Activated CD4-positive, alpha-beta T cell treated with anti-CD3 and anti-CD28 coated beads for 48 hours (primary cell): Measurements from ENCODE around the gene KCNJ10.

Source experiments
- DNase-seq: peaks from one replicate; pipeline ENCODE4 v3.0.0-alpha.2; 2020

KCNJ10 gene

DNA sequence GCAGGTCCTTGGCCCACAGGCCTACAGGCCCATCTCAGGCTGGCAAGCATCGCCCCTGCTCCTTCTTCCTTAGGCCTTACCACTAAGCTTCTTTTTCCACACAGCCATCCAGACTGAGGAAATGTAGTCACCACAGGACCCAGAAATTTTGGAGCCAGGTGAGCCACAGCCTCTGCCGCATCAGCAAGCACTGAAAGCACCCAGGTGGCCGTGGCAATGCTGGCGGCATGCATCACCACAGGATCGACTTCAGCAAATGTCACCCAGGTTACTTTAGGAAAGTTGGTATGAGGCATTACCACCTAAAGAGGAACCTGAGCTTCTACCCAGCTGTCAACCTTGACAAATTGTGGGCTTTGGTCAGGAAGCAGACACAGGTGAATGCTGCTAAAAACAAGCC is 49.8 kb downstream of the KCNJ10 start:
- DNase-seq, result no peak

DNA sequence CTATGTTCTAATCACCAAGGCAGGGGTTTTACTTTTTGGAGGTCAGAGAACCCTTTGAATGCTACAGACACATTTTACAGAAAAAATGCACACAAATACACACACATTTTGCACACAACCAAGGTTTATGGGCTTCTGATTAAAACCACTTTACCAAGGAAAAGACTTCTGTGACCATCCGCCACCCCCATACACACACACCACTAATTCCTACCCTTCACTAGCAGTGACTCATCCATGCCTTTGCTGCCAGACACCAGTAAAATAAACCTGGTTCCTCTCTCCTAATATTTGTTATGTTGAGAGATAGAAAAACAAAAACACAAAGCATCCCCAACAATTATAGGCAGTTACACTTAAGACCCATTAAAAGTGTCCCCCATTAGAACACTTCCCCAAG is 51.1 kb downstream of the KCNJ10 start:
- DNase-seq, result peak; percentile 23

DNA sequence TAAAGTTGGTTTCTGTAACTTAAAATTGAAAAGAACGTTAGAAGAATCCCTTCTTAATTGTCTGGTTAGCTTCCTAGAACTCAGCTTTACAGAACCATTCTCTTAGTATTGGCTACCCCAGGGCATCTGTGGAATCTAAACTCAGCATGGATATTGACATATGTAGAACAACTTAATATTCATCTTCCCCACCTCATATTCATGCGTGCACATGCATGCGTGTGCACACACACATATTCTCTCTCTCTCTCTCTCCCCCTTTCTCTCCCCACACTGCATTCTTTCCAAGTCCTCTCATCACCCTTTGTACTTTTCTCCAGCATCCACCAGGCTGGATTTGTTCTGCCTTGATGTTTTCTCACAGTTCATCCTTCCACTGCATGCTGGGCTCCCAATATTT is 51.6 kb downstream of the KCNJ10 start:
- DNase-seq, result no peak

DNA sequence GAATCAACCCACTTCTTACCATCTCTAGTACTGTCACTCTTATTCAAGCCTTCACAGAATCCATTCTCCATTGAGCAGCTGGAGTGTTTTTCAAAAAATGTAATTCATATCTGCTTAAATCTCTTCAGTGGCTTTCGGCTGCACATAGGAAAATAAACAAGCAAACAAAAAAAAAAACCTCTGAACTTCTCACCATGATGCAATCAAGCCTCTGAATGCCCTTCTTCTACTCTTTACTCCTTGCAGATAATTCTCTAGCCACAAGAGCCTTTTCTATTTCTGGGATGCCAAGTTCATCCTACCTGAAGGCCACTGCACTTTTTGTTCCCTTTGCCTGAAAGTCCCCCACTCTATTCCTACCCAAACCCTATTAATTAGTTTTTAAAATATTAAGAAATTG is 52.4 kb downstream of the KCNJ10 start:
- no peak for DNase-seq

DNA sequence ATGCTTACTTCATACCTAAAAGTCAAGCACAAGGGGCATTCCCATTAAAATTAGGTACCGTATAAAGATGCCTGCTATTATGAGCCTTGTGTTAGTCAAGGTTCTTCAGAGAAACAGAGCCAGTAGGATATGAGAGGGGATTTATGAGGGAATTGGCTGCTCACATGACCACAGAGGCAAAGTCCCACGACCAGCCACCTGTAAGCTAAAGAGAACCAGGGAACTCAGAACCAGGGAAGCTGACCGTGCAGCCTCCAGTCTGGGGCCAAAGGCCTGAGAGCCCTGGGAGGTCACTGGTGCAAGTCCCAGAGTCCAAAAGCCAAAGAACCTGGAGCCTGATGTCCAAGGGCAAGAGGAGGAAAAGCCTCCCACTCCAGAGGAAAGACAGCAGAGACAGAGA is 58.2 kb downstream of the KCNJ10 start:
- no peak for DNase-seq

DNA sequence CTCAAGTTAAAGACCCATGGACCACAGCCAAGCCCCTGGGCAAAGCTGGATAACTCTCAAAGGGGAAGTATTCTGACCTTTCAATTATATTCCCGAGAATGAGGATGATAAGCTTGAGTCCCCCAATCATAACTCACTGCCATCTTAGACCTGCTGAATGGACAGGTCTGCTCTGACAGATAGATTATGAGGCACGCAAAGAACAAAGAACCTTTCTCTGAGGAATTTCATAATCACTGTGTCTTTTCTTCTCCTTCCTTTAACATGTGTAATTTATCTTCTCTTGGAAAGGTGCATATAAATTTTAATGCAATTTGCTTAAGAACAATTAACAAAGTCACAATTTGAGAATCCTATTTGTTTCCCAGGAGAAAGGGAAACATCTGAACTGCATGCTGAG is 60.2 kb downstream of the KCNJ10 start:
- DNase-seq, result no peak

DNA sequence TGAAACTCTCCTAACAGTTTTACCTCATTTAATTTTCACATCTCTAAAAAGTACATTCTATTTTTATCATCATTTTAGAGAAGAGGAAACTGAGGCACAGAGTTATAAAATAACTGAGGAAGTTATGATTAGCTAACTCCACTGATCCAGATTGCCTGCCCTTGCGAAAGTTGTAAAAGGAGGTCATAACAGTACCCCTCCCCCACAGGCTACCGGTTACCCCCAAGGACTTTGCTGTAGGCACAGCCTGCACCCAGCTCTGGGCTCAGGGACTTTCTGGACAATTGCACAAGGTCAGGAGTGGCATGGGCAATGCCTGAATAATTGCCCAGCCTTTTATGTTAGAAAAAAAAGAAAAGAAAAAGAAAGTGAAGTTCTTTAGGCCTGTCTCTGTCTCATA is 60.9 kb downstream of the KCNJ10 start:
- DNase-seq, result no peak

DNA sequence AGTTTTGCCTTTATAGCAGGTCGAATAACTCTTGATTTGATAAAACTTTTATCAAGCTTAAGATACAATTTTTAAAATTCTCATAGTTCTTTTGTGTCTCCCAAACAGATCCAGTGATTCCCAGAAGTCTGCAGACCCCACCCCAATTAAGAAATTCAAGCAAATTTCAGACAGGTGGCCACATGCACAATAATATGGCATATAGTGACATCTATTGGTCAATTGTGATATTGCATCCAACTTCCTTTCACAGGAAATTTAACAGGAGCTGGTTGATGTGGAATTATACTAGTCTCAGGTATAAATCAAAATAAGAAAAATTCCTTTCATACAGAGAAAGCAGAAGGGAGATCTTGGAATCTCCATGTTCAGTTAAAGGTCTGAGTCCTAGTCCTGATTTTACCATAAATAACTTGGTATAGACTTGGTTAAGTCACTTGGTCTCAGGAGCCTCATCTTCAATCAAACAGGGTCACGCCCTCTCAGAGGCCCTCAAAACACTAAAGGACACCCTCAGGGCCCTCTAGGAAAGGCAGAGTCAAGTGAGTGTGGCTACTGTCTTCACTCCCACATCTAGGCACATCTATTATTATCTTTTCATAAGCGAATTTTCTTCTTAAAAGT is 62.3 kb downstream of the KCNJ10 start:
- DNase-seq, result no peak

DNA sequence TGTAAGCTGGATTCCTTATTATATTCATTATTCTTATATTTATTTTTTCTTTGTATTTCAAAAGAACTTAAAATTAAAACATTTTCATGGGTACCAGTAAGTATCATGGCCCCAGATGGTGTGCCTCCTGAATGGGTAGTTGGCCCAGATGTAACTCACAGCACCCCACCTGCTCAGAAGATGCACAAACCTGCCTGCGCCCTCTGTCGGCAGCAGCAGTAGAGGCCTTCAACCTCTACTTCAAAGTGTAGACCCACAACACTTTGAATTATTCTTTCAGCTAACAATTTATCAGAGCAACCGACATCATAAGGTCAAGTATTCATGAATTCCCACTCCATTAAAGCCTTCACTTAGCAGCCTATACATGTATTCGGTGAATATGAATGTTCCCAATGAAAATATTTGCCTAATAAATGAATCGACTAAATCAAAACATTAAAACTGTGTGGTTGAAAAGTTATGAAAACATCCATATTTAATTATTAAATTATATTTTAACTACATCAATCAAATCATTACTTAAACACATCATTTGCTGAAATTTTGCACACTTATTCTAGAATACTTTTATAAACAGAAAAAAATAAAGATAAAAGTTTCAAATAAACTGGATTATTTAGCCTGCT is 63.5 kb downstream of the KCNJ10 start:
- DNase-seq, result peak; percentile 82

DNA sequence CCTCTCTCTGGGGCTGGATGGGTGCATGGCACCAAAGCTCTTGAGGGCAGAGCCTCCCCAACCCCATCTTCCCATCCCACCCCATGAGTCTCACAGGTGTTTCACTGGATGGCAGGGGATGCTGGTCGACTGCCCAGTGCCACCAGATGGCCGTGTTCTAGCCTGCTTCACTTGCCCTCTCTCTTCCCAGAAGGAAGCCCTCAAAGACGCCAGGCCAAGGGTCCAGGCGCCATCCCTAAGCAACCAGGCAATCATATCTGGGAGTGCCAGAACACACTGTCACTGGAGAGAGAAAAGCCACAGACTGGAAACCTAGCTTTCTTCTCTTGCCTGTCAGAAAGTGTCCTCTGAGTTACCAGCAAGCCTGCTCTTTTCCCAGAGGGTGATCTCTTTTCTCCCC is 64.9 kb downstream of the KCNJ10 start:
- DNase-seq, result no peak

DNA sequence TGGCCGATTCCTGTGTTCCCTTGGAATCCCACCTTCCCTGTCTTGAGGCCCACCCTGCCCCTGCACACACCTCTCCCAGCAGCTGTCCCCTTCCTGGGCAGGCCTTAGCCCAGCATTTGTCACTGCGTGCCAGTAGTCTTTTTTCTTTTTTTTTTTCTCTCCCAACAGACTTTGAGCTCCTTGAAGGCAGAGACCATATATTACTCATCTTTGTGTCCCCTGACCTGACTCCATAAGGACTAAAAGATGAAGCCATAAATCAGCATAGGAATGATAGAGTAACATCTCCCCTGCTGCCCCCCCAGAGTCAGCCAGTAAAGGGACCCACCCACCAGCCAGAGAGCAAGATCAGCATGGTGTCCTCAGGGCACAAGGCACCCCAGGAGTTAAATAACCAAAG is 65.5 kb downstream of the KCNJ10 start:
- no peak for DNase-seq

DNA sequence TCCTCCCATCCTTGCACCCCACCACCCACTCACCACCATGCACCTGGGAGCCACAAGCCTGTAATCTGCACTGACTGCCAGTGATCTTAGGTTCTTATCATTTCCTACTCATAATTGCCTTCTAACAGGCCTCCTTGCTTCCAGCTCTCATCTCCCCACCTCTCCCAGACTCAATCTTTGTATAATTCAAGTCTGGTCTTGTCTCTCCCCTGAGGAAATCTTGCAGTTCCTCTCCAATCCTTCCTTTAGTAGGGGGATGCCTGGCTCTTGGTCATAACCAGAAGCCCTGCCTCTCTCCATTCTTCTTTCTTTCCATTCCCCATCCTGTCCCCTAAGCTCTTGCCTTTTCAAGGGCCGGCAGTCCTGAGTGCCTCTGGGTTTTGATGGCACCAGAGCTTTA is 66.0 kb downstream of the KCNJ10 start:
- no peak for DNase-seq

DNA sequence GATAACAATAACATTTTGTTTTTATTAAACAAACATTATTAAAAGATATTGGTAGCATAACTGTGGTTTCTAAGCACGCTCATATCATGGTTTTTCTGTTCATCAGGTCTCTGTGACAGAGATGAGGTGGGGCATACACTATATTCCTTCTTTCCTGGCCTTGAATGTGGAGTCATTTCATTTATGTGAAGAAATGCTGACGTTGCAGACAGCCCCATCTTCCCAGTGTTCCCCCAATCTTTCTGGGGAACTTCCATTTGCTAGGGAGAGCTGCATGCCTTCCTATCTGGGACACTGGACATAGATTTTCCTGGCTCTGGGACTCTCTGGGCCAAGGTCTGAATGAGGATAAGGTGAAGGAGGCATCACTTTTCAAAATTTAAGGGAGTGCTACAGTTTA is 68.5 kb downstream of the KCNJ10 start:
- no peak for DNase-seq

DNA sequence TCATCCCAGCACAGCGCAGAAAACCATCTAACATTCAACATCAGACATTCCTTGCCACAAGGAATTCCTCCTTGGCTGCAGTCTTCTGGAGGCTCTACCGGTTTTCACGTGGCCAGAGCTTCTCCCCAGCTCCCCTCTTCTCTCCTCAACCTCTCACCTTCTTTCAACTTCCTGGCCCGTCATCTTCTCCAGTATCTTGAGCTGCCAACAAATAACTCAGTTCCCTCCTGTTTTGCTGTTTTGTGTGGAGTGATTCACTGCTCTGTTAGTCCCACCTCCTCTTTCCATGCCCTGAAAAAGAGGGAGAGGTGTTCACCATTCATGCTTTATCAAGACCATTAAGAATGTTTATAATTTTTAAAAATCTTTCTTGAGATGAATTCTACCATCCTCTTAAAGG is 70.8 kb downstream of the KCNJ10 start:
- DNase-seq, result no peak

DNA sequence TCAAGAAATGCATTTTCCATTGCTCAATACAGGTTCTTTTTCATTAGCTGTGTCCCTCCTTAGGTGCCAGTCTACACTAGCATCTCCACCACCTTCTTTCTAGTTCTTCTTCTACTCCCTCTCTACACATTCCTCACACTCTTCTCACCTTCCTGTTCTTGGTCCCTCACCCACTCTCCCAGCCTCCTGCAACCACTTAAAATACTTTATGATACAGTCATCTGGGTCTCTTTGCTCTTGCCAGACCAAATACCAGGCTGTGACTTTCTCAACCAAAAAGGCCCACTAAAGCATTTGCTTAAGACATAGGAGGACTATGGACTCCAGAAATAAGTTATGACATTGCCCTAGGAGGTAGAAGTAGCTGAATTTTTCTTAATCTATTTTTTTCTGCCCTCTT is 73.3 kb downstream of the KCNJ10 start:
- no peak for DNase-seq

DNA sequence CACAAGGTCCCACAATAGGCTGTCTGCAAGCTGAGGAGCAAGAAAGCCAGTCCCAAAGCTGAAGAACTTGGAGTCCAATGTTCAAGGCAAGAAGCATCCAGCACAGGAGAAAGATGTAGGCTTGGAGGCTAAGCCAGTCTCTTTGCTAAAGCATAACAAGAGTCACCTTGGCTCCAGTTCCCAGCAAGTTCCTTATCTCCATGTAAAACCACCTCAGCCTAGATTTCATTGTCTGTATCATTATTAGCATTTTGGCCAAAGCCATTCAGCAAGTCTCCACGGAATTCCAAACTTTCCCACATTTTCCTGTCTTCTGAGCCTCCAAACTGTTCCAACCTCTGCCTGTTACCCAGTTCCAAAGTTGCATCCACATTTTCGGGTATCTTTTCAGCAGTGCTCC is 75.1 kb downstream of the KCNJ10 start:
- no peak for DNase-seq

DNA sequence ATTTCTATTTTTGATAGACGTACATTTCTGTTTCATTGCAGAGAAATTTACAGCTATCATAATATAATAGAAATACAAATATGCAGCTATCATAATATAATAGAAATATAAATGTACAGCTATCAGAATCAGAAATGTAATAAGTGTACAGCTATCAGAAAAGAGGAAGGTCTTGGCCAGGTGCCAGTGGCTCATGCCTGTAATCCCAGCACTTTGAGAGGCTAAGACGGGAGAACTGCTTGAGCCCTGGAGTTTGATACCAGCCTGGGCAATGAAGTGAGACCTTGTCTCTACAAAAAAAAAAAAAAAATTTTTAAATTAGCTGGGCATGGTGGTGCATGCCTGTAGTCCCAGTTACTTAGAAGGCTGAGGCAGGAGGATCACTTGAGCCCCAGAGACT is 76.0 kb downstream of the KCNJ10 start:
- no peak for DNase-seq

DNA sequence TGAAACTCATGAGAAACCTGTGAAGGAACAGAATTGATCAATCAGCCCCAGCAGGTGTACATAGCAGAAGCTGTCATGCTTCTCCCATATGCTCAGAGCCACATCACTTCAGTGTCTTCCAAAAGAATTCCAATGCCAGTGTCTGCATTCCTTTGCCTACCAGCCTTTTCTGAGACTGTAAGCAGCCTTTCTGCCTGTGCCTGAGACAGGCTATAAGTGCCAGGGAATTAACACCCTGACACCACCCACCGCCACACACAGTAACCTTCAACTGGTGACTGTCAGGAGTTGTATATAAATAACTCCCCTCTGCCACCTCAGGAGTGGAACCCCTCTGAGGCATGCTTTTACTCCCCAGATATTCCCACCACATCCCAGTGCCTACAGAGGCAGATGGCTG is 77.8 kb downstream of the KCNJ10 start:
- DNase-seq, result no peak

DNA sequence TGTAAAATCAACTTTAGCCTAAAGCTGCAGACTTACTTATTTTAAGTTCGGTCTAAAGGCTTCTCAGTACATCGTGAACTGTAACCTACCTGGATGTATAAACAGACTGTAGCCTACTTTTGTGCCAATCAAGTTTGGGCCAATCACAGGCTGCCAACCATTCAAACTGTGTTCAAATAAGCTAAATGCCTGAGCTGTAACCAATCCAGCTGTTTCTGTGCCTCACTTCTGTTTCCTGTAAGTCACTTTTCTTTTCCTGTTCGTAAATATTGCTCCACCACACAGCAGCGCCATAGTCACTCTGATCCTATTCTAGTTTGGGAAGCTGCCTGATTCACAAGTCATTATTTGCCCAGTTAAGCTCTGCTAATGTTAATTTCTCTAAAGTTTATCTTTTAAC is 78.4 kb downstream of the KCNJ10 start:
- DNase-seq, result peak; percentile 7

DNA sequence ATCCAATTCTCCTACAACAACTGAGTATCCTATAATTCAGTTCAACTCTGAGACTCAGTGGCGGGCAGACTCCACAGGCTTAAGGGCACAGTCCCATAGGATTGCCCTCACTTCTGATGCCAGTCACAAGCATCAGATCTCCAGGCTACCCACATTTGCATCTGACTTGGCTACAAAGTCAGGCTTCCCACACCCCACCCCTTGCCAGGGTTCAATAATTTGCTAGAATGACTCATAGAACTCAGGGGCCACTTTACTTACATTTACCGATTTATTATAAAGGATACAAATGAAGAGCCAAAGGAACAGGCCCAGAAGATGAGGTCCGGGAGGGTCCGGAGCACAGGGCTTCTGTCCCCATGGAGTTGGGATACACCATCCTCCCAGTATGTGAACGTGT is 80.0 kb downstream of the KCNJ10 start:
- DNase-seq, result no peak

DNA sequence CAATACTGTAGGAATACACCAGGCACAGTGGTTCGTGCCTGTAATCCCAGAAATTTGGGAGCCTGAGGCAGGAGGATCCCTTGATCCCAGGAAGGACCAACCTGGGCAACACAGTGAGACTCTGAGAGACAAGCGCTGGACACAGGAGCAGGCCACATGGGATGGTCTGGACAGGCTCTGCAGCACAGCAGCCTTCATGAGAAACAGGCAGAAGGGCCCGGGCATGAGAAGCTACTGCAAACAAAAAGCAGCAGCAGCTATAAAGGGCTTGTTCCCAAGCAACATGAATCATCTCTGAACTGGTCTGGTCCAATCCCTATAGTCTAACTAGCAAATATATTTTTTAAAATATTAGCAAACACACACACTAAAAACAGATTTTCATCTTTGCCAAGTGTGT is 80.4 kb downstream of the KCNJ10 start:
- DNase-seq, result no peak

DNA sequence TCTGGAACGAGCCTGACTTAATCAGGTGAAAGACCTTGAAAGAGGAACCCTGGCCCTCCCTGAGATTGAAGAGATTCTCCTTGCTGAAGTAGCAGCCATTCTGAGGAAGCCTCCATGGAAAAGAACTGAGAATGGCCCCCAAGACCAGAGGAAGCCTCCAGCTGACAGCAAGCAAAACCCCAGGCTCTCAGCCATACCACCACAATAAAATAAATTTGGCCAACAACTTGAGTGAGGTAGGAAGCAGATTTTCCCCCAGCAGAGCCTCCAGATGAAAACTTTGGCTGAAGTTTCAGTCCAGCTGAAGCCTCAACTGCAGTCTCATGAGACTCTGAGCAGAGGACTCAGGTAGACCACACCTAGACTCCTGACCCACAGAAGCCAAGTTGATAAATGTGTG is 82.0 kb downstream of the KCNJ10 start:
- DNase-seq, result no peak

DNA sequence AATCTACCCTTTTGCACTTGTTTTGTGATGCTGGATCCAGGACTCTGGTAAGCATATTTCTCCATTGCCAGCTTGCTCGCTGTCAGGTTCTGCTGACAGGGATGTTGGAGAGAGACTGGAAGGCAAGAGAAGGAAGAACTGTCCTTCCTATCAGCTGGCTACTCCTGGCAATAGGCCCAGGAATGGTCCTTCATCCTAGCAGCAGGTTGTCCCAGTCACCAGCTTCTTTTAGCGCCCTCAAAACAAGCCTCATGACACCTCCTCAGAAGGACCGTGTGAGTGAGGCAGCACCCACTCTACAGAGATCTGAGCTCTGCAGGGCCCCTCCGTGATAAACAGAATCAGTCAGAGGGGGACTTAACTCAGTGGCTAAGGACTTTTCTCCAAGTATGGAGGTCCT is 82.8 kb downstream of the KCNJ10 start:
- no peak for DNase-seq

DNA sequence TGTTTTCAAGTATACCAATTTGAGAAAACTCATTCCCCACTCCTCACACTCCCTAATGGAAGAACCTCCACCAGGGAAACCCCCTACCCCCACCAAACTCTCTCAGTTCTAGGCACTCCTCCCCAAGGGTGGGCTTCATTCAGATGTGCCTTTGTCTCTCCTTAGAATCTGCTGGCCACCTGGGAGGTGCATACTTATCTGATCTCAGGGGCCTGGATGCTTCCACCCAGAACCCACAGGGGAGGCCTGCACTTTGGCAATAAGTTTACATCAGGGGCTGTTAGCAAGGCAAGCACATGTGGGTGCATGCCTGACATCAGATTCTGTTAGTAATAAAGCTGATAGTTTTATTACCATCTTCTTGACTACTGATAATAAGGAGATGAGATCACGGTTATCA is 83.4 kb downstream of the KCNJ10 start:
- no peak for DNase-seq

DNA sequence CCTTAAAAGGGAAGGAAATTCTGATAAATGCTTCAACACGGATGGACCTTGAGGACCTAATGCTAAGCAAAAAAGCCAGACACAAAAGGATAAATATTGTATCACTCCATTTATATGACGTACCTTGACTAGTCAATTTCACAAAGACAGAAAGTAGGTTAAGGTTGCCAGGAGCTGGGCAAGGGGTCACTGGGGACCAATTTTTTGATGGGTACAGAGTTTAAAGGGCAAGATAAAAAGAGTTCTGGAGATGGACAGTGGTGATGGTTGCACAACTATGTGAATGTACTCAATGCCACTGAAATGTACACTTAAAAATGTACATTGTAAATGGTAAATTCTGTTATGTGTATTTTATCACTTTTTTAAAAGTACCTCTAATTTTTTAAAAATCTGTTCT is 83.9 kb downstream of the KCNJ10 start:
- DNase-seq, result no peak

DNA sequence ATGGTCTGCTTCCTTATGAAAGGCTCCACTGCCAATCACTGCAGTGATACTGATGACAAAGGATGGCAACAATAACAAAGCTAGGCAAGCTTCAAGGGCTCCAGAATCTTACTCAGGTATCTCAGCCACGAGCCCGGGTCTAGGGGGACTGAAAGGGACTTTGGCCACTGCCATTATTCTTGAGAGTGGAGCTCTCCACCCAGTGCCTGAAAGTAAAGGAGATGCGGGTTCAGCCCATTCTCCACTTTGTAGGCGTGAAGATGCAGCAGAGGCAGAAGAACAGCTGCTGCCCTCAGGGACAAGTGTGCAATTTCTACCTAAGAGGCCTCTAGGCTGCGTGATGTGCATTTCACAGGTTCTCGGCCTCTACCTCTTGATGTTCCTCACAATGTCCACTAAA is 84.5 kb downstream of the KCNJ10 start:
- DNase-seq, result no peak
